Measurements from ENCODE around the gene SMAD3.

- TF ChIP-seq ATF3 (IDR thresholded peaks at IDR 0.05; ENCODE audit: insufficient read depth, low read depth, low read length), result no peak
- no peak for TF ChIP-seq PHF8 (conservative IDR thresholded peaks at IDR 0.05; ENCODE audit: low read depth, low read length)
- TF ChIP-seq MAX (IDR thresholded peaks at IDR 0.05), result no peak
- no peak for TF ChIP-seq POLR2A (IDR thresholded peaks at IDR 0.05; ENCODE audit: control extremely low read depth in 1 of 2, low read depth in 2 of 2, low read length in 2 of 2)
- TF ChIP-seq TAF1 (IDR thresholded peaks at IDR 0.05; ENCODE audit: low read depth, low read length), result no peak
- TF ChIP-seq SUZ12 (IDR thresholded peaks at IDR 0.05; ENCODE audit: low read length), result no peak
- TF ChIP-seq ZNF274 (IDR thresholded peaks at IDR 0.05; ENCODE audit: borderline replicate concordance, extremely low read depth, low read length), result no peak
- TF ChIP-seq HDAC6 (IDR thresholded peaks at IDR 0.05; ENCODE audit: low read depth, low read length), result no peak
- no peak for TF ChIP-seq CEBPB (IDR thresholded peaks at IDR 0.05; ENCODE audit: low read depth, low read length)
- no peak for TF ChIP-seq CTCF (IDR thresholded peaks at IDR 0.05; ENCODE audit: control extremely low read depth in 1 of 3, insufficient read depth in 1 of 3, low read depth in 1 of 3, low read length in 3 of 3)
- TF ChIP-seq CREB1 (IDR thresholded peaks at IDR 0.05), result no peak
Measured at GRCh38 chr15:67197364-67197695, 131.9 kb downstream of the SMAD3 start.

Data from H1 (cell line).